Measurements from ENCODE around the gene TEAD1. TPM values are rescaled to one million over a fixed set of nuclear protein-coding genes. Genes with fewer than 3 reads are reported as not detected.

Gene TEAD1
- total and polyA plus RNA-seq, 2 experiments from 2014 or later, result 24.5 to 103 TPM

DNA sequence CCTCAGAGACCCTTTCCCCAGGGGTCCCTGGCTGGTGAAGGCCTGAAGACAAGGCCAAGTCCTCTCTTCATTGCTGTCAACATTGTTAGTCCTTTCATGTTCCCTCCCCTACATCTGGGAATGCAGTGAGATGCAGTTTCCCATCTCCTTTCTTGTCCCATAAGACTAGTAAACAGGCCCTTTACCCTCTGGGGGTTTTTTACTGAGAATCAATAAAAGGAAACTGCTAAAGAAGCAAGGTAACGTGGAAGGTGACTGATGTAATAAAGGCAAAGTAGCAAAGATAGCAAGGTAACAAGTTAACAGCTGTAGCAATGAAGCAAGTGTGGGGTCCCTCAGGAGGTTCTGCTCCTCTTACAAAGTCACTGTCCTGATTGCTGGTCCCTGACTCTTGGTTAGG, 37.3 kb downstream of the TEAD1 start:
- H3K79me2 ChIP-seq (replicated peaks; ENCODE audit: insufficient read depth), result peaks cover 100% of the 10 kb centered on the region
- no peaks in the 10 kb centered on the region; the same call in 2 of the 3 replicates for H3K9me3 Mint-ChIP-seq
- TF ChIP-seq POLR2AphosphoS5 (IDR thresholded peaks at IDR 0.05; ENCODE audit: low read depth) (no peak), ZNF331 (CRISPR knock-in tag; IDR thresholded peaks at IDR 0.05; ENCODE audit: low read depth) (no peak), EZH2phosphoT487 (IDR thresholded peaks at IDR 0.05; ENCODE audit: unreplicated experiment) (no peak), CREB1 (CRISPR knock-in tag; IDR thresholded peaks at IDR 0.05; ENCODE audit: low read depth) (no peak), STAT1 (IDR thresholded peaks at IDR 0.05; ENCODE audit: unreplicated experiment) (no peak), EZH2 (IDR thresholded peaks at IDR 0.05; ENCODE audit: low read depth, unreplicated experiment) (no peak), NANOG (IDR thresholded peaks at IDR 0.05; ENCODE audit: borderline replicate concordance) (no peak), JUNB (IDR thresholded peaks at IDR 0.05; ENCODE audit: unreplicated experiment) (no peak), REST (IDR thresholded peaks at IDR 0.05; ENCODE audit: unreplicated experiment) (no peak), ZNF114 (CRISPR knock-in tag; IDR thresholded peaks at IDR 0.05) (no peak)
- TF ChIP-seq, protein P1, sequence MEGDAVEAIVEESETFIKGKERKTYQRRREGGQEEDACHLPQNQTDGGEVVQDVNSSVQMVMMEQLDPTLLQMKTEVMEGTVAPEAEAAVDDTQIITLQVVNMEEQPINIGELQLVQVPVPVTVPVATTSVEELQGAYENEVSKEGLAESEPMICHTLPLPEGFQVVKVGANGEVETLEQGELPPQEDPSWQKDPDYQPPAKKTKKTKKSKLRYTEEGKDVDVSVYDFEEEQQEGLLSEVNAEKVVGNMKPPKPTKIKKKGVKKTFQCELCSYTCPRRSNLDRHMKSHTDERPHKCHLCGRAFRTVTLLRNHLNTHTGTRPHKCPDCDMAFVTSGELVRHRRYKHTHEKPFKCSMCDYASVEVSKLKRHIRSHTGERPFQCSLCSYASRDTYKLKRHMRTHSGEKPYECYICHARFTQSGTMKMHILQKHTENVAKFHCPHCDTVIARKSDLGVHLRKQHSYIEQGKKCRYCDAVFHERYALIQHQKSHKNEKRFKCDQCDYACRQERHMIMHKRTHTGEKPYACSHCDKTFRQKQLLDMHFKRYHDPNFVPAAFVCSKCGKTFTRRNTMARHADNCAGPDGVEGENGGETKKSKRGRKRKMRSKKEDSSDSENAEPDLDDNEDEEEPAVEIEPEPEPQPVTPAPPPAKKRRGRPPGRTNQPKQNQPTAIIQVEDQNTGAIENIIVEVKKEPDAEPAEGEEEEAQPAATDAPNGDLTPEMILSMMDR (conservative IDR thresholded peaks at IDR 0.05; ENCODE audit: low read depth in 2 of 2), result no peak
- TF ChIP-seq, protein P2, sequence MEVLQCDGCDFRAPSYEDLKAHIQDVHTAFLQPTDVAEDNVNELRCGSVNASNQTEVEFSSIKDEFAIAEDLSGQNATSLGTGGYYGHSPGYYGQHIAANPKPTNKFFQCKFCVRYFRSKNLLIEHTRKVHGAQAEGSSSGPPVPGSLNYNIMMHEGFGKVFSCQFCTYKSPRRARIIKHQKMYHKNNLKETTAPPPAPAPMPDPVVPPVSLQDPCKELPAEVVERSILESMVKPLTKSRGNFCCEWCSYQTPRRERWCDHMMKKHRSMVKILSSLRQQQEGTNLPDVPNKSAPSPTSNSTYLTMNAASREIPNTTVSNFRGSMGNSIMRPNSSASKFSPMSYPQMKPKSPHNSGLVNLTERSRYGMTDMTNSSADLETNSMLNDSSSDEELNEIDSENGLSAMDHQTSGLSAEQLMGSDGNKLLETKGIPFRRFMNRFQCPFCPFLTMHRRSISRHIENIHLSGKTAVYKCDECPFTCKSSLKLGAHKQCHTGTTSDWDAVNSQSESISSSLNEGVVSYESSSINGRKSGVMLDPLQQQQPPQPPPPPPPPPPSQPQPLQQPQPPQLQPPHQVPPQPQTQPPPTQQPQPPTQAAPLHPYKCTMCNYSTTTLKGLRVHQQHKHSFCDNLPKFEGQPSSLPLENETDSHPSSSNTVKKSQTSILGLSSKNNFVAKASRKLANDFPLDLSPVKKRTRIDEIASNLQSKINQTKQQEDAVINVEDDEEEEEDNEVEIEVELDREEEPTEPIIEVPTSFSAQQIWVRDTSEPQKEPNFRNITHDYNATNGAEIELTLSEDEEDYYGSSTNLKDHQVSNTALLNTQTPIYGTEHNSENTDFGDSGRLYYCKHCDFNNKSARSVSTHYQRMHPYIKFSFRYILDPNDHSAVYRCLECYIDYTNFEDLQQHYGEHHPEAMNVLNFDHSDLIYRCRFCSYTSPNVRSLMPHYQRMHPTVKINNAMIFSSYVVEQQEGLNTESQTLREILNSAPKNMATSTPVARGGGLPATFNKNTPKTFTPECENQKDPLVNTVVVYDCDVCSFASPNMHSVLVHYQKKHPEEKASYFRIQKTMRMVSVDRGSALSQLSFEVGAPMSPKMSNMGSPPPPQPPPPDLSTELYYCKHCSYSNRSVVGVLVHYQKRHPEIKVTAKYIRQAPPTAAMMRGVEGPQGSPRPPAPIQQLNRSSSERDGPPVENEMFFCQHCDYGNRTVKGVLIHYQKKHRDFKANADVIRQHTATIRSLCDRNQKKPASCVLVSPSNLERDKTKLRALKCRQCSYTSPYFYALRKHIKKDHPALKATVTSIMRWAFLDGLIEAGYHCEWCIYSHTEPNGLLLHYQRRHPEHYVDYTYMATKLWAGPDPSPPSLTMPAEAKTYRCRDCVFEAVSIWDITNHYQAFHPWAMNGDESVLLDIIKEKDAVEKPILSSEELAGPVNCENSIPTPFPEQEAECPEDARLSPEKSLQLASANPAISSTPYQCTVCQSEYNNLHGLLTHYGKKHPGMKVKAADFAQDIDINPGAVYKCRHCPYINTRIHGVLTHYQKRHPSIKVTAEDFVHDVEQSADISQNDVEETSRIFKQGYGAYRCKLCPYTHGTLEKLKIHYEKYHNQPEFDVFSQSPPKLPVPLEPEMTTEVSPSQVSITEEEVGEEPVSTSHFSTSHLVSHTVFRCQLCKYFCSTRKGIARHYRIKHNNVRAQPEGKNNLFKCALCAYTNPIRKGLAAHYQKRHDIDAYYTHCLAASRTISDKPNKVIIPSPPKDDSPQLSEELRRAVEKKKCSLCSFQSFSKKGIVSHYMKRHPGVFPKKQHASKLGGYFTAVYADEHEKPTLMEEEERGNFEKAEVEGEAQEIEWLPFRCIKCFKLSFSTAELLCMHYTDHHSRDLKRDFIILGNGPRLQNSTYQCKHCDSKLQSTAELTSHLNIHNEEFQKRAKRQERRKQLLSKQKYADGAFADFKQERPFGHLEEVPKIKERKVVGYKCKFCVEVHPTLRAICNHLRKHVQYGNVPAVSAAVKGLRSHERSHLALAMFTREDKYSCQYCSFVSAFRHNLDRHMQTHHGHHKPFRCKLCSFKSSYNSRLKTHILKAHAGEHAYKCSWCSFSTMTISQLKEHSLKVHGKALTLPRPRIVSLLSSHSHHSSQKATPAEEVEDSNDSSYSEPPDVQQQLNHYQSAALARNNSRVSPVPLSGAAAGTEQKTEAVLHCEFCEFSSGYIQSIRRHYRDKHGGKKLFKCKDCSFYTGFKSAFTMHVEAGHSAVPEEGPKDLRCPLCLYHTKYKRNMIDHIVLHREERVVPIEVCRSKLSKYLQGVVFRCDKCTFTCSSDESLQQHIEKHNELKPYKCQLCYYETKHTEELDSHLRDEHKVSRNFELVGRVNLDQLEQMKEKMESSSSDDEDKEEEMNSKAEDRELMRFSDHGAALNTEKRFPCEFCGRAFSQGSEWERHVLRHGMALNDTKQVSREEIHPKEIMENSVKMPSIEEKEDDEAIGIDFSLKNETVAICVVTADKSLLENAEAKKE (CRISPR knock-in tag; IDR thresholded peaks at IDR 0.05), result no peak
- TF ChIP-seq, protein P3, sequence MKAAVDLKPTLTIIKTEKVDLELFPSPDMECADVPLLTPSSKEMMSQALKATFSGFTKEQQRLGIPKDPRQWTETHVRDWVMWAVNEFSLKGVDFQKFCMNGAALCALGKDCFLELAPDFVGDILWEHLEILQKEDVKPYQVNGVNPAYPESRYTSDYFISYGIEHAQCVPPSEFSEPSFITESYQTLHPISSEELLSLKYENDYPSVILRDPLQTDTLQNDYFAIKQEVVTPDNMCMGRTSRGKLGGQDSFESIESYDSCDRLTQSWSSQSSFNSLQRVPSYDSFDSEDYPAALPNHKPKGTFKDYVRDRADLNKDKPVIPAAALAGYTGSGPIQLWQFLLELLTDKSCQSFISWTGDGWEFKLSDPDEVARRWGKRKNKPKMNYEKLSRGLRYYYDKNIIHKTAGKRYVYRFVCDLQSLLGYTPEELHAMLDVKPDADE (IDR thresholded peaks at IDR 0.05), result no peak

More for the DNA sequence above, 37.3 kb downstream of the TEAD1 start:
- H3K4me3 ChIP-seq, result no peak overlapping the region
- H2AFZ ChIP-seq, result no peak overlapping the region
- H3K27me3 ChIP-seq (ENCODE audit: insufficient read depth), result no peaks in the 10 kb centered on the region
- Mint-ChIP-seq H3K27ac (no peak overlapping the region), H3K4me3 (no peak overlapping the region), H3K27me3 (ENCODE audit: insufficient read depth, low read depth, poor library complexity) (peaks cover 9% of the 10 kb centered on the region), H3K36me3 (ENCODE audit: low read depth) (peaks cover 5% of the 10 kb centered on the region; the same call in 1 of the 3 replicates), H3K4me1 (peaks cover 60% of the 10 kb centered on the region)
- H4K20me1 ChIP-seq (replicated peaks; ENCODE audit: insufficient read depth), result peaks cover 58% of the 10 kb centered on the region
- peaks cover 4% of the 10 kb centered on the region; the same call in 1 of the 2 replicates for H3K9me2 ChIP-seq (ENCODE audit: insufficient read depth)
- H3K4me1 ChIP-seq (ENCODE audit: insufficient read depth), result peaks cover 44% of the 10 kb centered on the region
- H3K27ac ChIP-seq (ENCODE audit: low read depth), result no peak overlapping the region
- H3F3A ChIP-seq (replicated peaks; ENCODE audit: low read depth), result no peaks in the 10 kb centered on the region
- ATAC-seq, result no peak
- no peak overlapping the region for H3K4me2 ChIP-seq
- DNase-seq (ENCODE audit: low spot score), result no peak
- H3K36me3 ChIP-seq (ENCODE audit: insufficient read depth), result no peaks in the 10 kb centered on the region
